Measurements from ENCODE around the gene CHD2. TPM values are rescaled to one million over a fixed set of nuclear protein-coding genes. Genes with fewer than 3 reads are reported as not detected.
A peak's percentile ranks its signal among the peaks of the same experiment; 100 is the strongest.

Gene CHD2
- total RNA-seq, 1 donor from 2014 or later: 59.7 TPM

GRCh38 chr15:92906563-92907081 is 6.5 kb downstream of the CHD2 start:
- Mint-ChIP-seq H3K9me3 (ENCODE audit: low read depth) (no peaks in the 10 kb centered on the region), H3K27me3 (ENCODE audit: low read depth) (no peaks in the 10 kb centered on the region), H3K36me3 (ENCODE audit: low read depth) (peaks cover 13% of the 10 kb centered on the region), H3K4me1 (ENCODE audit: low read depth) (peaks cover 84% of the 10 kb centered on the region), H3K4me3 (ENCODE audit: unreplicated experiment) (peak overlapping the region; percentile 26), H3K27ac (ENCODE audit: unreplicated experiment) (peak overlapping the region; percentile 100)
- TF ChIP-seq CTCF (IDR thresholded peaks at IDR 0.05): no peak
- no peak for DNase-seq (ENCODE audit: low spot score)

GRCh38 chr15:92907229-92907628 is 7.1 kb downstream of the CHD2 start:
- no peaks in the 10 kb centered on the region for H3K9me3 Mint-ChIP-seq (ENCODE audit: low read depth)
- H3K36me3 Mint-ChIP-seq (ENCODE audit: low read depth): peaks cover 13% of the 10 kb centered on the region
- DNase-seq (ENCODE audit: low spot score): no peak
- TF ChIP-seq CTCF (IDR thresholded peaks at IDR 0.05): no peak
- peak overlapping the region; percentile 100 for H3K27ac Mint-ChIP-seq (ENCODE audit: unreplicated experiment)
- H3K27me3 Mint-ChIP-seq (ENCODE audit: low read depth): no peaks in the 10 kb centered on the region
- H3K4me3 Mint-ChIP-seq (ENCODE audit: unreplicated experiment): peak overlapping the region; percentile 26
- H3K4me1 Mint-ChIP-seq (ENCODE audit: low read depth): peaks cover 90% of the 10 kb centered on the region

GRCh38 chr15:92907896-92908712 is 8.0 kb downstream of the CHD2 start:
- peaks cover 89% of the 10 kb centered on the region for H3K4me1 Mint-ChIP-seq (ENCODE audit: low read depth)
- DNase-seq (ENCODE audit: low spot score): no peak
- H3K27me3 Mint-ChIP-seq (ENCODE audit: low read depth): no peaks in the 10 kb centered on the region
- H3K4me3 Mint-ChIP-seq (ENCODE audit: unreplicated experiment): peak overlapping the region; percentile 45
- TF ChIP-seq CTCF (IDR thresholded peaks at IDR 0.05): no peak
- peak overlapping the region; percentile 100 for H3K27ac Mint-ChIP-seq (ENCODE audit: unreplicated experiment)
- H3K9me3 Mint-ChIP-seq (ENCODE audit: low read depth): no peaks in the 10 kb centered on the region
- peaks cover 9% of the 10 kb centered on the region for H3K36me3 Mint-ChIP-seq (ENCODE audit: low read depth)

- Mint-ChIP-seq H3K9me3 (ENCODE audit: low read depth) (no peaks in the 10 kb centered on the region), H3K4me3 (ENCODE audit: unreplicated experiment) (peak overlapping the region; percentile 45), H3K27me3 (ENCODE audit: low read depth) (no peaks in the 10 kb centered on the region), H3K36me3 (ENCODE audit: low read depth) (peaks cover 8% of the 10 kb centered on the region), H3K27ac (ENCODE audit: unreplicated experiment) (peak overlapping the region; percentile 100), H3K4me1 (ENCODE audit: low read depth) (peaks cover 91% of the 10 kb centered on the region)
- no peak for TF ChIP-seq CTCF (IDR thresholded peaks at IDR 0.05)
- DNase-seq (ENCODE audit: low spot score): no peak
These were observed 8.6 kb downstream of the CHD2 start for GRCh38 chr15:92908713-92909057.

GRCh38 chr15:92909136-92909781 is 9.1 kb downstream of the CHD2 start:
- H3K36me3 Mint-ChIP-seq (ENCODE audit: low read depth): peaks cover 4% of the 10 kb centered on the region
- no peak for DNase-seq (ENCODE audit: low spot score)
- H3K4me3 Mint-ChIP-seq (ENCODE audit: unreplicated experiment): peak overlapping the region; percentile 17
- no peaks in the 10 kb centered on the region for H3K27me3 Mint-ChIP-seq (ENCODE audit: low read depth)
- TF ChIP-seq CTCF (IDR thresholded peaks at IDR 0.05): no peak
- peak overlapping the region; percentile 100 for H3K27ac Mint-ChIP-seq (ENCODE audit: unreplicated experiment)
- H3K9me3 Mint-ChIP-seq (ENCODE audit: low read depth): no peaks in the 10 kb centered on the region
- H3K4me1 Mint-ChIP-seq (ENCODE audit: low read depth): peaks cover 93% of the 10 kb centered on the region
